Fibroblast of skin of back (primary cell): ENCODE measurements around the gene SPATA2.
A peak's percentile ranks its signal among the peaks of the same experiment; 100 is the strongest.

ENCODE experiments used
- DNase-seq: peaks from one replicate; pipeline ENCODE4 v3.0.0-alpha.2; 2013

The SPATA2 gene

GRCh38 chr20:49935746-49936152, 20.4 kb upstream of the SPATA2 start:
- no peak for DNase-seq

DNA sequence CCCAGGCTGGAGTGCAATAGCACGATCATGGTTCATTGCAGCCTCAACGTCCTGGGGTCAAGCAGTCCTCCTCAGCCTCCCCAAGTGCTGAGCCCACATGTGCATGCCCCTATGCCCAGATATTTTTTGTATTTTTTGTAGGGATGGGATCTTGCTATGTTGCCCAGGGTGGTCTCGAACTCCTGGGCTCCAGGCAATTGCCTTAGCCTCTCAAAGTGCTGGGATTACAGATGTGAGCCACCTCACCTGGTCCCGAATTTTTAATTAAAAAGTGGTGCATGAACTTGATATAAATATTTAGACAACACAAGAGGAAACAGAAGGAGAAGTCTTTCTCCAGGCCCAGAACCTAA, 13.8 kb upstream of the SPATA2 start:
- DNase-seq: no peak

DNA sequence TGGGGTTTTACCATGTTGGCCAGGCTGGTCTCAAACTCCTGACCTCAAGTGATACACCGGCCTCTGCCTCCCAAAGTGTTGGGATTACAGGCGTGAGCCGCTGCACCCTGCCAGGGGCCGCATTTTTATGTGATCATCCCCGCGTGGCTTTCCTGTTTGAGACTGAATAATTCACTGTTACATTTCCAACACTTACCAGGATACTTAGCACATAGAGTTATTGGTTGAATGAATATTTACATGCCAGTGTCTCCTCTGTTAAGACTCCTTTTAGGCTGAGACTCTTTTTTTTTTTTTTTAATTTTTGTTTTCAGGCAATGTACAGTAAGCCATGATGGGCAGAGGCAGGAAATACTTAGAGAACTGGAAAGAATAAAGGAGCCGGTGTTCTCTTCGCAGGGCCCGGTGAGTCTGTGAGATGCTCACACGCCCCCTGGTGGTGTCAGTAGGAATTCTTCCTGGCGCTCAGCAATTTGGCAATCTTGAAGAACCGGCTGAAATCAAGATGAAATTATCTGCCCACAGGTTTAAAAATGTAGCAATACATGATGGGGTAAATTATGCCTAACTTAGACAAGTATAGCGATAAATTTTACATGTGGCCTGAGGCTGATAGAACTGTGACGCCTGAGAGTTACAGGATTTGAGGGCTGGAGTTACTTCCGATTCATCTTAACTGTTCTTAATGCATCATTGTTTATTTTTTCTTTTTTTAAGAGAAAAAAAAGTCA, 13.2 kb upstream of the SPATA2 start:
- peak; percentile 76 for DNase-seq

GRCh38 chr20:49925901-49926454, 10.6 kb upstream of the SPATA2 start:
- peak; percentile 9 for DNase-seq

GRCh38 chr20:49924247-49924646, 8.9 kb upstream of the SPATA2 start:
- DNase-seq: no peak

GRCh38 chr20:49919461-49919860, 4.1 kb upstream of the SPATA2 start:
- DNase-seq: no peak

- DNase-seq: no peak
These were observed 3.7 kb upstream of the SPATA2 start for GRCh38 chr20:49919009-49919408.

DNA sequence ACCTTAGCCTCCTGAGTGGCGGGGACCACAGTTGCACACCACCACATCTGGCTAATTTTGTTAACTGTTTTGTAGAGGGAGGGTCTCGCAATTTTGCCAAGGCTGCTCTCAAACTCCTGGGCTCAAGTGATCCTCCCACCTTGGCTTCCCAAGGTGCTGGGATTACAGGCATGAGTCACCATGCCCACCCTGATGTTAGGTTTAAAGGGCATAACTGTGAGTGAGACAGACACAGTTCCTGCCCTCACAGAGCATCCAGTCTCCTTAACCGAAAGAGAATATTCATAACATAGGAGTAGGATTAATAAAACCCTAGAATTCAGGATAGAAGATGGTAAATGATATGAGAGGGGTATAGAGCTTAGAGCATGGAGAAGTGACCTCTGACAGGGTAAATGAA, 3.1 kb upstream of the SPATA2 start:
- DNase-seq: no peak

DNA sequence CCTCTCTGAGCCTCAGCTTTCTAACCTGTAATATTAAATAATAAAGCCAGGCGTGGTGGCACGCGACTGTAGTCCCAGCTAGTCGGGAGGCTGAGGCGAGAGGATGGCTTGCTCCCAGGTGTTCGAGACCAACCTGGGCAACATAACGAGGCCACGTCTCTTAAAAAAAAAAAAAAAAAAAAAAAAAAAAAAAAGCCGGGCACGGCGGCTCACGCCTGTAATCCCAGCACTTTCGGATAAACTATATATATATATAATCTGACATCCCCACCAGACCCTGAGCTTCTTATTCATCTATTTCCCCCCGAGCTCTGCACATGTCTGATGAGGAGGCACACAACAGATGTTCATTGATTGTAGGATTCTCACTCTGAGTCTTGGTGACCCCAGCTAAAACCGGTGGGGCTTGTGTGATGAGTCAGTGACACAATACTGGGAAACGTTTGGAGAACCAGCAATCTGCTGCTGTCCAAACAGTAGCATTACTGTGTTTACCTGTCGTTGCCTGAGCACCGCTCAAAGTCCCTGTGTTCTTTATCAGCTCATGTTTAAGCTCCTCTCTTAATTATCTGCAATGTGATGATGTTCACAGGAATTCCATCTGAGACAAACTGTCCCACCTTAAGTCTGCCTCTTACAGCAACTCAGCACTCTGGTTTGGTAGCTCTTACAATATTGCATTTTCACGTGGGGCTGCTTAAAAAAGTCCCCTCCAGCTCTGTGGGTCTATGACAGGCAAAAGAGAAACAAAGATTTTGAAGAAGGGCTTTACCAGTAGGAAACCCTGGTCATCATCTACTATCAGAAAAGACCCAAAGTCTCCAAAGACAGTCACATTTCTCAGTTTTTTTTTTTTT, 1.0 kb upstream of the SPATA2 start:
- DNase-seq: peak; percentile 20

DNA sequence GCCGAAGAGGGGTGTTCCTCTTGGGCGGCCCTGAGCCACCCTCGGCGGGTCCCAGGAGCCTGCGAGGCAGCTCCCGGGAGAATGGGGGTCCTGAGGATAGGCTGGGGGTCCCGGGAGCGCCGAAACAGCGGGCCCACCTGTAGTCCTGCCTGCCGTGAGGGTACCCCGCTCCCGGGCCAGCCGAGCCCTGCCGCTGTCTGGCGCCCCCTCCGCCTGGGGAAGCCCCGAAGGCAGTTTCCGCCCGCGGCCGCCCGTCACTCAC, 280 bp downstream of the SPATA2 start:
- DNase-seq: no peak

DNA sequence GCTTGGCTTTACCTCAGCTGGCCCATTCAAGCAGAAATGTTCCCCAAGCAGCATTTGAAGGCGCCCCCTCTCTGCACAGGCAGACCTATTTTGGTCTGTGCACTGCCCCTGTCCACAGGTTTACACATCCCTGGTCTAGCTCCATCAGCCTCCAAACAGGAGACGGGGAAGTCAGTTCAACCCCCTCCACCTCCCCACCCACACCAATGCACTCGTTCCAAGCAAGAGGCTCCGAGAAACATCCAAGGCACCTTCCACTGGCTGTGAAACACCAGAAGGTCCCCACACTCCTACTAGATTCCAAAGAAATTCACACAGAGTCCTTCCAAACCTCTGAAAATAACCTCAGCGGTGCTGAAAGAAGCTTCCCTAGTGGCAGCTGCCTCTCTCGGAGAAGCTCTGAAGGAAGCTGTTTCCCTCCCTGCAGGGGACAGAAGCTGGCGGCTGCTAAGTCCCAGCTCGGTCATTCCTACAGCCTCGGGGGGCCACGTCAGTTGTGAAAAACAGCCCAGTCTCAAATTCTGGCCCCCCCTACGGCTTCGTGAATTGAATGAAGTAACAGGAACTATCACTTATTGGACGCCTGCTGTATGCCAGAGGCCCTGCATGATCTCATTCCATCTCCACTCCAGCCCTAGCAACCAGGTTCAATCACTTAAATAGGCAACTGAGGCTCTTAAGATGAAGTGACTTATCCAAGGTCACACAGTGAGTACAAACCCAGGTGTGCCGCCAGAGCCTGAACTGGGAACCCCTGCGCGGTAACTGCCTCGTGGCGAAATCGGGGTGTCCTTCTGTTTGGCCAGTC, 815 bp downstream of the SPATA2 start:
- DNase-seq: peak; percentile 25

- peak; percentile 27 for DNase-seq
These were observed 1.8 kb downstream of the SPATA2 start for GRCh38 chr20:49913399-49914047.

DNA sequence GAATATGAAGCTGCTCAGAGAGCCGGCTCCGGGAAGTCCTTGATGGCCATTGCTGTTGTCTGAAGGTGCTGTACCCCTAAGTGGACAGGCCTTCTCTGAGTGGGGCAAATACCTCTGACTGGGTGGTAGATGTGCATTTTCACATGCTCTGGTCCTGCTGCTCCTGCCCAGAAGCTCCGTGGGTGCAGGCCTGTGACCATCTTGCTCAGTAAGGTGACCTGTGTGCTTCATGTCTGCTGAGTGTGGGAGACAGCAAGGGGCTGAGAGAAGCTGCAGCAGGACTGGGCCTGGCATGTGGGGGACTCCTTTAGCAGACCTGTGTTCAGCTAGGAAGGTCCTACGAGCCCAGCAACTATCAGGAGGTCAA, 5.0 kb downstream of the SPATA2 start:
- no peak for DNase-seq

GRCh38 chr20:49909499-49910339, 5.6 kb downstream of the SPATA2 start:
- DNase-seq: no peak

DNA sequence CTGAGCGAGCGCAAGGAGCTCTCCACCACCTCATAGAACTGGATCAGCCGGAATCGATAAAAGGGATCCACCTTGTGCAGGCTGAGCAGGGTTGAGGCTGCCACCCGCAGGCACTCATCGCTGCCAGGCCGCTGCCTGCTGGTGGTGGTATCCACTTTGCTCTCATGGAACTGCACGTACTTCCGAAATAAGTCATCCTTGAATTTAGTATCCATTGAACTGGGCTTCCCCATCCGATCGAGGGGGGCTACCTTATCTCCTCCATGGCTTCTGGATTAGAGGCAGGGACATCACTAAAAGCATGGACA, 7.1 kb downstream of the SPATA2 start:
- no peak for DNase-seq

DNA sequence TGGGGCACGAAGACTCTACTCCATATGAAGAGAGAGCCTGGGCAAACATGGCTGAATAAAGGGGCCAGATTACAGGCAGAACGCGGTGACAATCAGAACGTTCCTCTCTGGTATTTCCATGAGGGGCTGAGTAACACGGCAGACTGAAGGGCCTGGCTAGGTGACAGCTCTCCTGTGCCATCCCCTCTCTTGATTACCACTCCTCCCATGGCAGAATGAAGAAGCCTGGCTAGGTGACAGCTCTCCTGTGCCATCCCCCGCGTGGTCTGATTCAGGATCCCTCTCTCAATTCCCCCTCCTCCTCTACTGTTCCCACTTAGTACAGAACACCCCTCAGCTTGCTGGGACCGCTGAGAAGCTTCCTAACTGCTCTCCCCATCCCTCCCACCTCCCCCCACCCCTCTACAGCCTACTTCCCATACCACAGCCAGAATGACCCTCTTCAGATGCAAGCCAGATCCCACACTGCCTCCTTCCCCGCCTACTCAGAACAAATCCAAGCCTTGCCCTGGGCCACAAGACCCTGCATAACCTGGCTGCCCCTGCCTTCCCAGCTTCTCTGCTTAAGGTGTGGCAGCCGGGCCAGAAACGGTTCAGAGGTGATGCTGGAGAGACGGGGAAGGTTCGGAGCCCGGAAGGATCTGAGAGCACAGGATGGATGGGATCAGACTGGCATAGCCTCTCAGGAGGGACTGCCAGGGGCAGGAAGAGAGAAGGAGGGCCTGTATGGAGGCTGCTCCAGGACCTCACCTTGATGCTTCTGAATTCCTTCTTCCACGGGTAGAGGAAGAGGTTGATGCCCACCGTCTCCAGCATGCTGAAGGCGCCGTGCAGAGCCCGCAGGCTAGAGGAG, 7.7 kb downstream of the SPATA2 start:
- DNase-seq: no peak

DNA sequence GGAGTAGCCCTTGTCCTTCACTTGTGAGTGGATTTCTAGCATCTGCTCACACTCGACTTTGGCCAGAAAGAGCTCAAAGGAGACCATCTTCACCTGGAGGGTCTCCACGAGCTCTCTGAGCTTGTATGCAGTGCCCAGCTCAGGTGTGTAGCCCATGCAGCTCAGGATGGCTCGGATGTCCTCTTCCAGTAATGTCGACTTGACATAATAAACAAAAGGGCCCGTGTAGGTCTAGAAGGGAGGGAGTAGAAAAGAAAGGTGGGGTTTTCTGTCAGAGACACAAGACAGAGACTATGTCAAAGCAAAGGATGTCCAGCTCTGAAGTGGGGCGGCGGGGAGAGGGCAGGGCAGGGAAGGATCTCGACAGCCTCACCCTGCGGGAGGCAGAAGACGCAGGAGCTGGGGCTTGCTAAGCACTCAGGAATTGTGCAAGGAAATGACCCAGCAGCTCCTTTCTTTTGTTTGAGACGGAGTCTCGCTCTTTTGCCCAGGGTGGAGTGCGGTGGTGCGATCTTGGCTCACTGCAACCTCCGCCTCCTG, 8.6 kb downstream of the SPATA2 start:
- DNase-seq: no peak

DNA sequence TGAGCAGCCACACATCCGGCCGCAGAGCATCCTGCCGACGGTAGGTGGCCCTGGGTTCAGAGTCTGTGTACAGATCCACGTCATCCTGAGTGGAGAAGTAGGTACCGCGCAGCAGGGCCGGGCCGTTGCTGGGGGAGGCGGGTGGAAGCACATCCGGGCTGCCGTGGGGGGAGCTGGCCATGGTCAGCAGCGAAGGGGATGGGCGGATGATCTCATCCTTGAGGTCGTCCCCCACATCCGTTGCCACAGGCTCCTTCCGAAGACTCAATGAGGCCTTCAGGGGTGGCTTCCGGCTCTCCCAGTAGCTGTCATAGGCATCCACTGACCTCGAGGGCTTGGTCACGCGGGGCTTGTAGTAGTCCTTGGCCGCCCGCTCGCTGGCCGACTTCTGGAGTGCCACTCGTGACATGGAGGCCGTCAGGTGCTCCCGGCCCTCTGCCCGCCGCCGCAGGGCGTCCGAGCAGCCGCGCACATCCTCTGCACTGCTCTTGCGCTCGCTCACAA, 9.2 kb downstream of the SPATA2 start:
- DNase-seq: no peak

- DNase-seq: no peak
These were observed 9.8 kb downstream of the SPATA2 start for GRCh38 chr20:49905415-49906091.
